Measurements from ENCODE around the gene RRBP1.

DNA sequence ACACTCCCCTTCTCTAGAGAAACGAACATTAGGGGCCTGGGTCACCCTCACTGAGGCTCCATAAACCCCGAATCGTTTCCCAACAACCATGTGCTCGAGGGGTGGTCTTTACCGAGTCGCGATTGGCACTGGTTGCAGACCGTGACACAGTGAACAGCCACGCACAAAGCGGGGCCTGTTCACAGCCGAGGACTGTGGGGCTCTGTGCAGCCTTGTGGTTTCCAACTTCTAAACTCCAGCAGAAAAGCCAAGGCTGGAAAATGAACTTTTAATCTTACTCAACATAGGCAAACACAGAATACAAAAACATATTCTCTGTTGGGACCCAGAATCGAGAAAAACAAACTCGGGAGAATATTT, 19.0 kb downstream of the RRBP1 start:
- TF ChIP-seq POLR2A (IDR thresholded peaks at IDR 0.05): no peak
- TF ChIP-seq CTCF (IDR thresholded peaks at IDR 0.05): no peak

All from body of pancreas (tissue), 4 donors.